ENCODE data around the gene BTG4. TPM values are rescaled to one million over a fixed set of nuclear protein-coding genes. Genes with fewer than 3 reads are reported as not detected.

The BTG4 gene
- total and polyA plus RNA-seq, 9 of the 15 experiments (the other 6 are each of a cell fraction or from before 2014, with no cell fraction given), result not detected

- CTCF ChIA-PET (ENCODE audit: low intra/inter-chr PET ratio), result no interaction called here
- ATAC-seq (no peak), DNase-seq (ENCODE audit: extremely low read depth in 1 of 4, low spot score in 3 of 4) (no peak), FAIRE-seq (no peak)
- Histone ChIP-seq H3K9ac (ENCODE audit: insufficient read depth in 1 of 2, low read depth in 2 of 2, low read length in 2 of 2) (no peak overlapping the region), H3K27me3 (ENCODE audit: control insufficient read depth in 2 of 2, insufficient read depth in 2 of 2, low read length in 2 of 2) (peaks cover 9 to 17% of the 10 kb centered on the region in 2 experiments; a peak in 4 of 5 replicates), H3K9me3 (replicated peaks; ENCODE audit: control insufficient read depth, insufficient read depth, low read depth, low read length) (no peaks in the 10 kb centered on the region), H2AFZ (ENCODE audit: low read depth, low read length) (no peak overlapping the region), H4K20me1 (replicated peaks; ENCODE audit: control insufficient read depth, insufficient read depth, low read length) (no peaks in the 10 kb centered on the region), H3K4me1 (replicated peaks in 1 of 2; ENCODE audit: control insufficient read depth in 2 of 2, insufficient read depth in 2 of 2, low read length in 2 of 2) (no peaks in the 10 kb centered on the region), H3K4me2 (ENCODE audit: insufficient read depth, low read length) (no peak overlapping the region), H3K4me3 (no peak overlapping the region), H3K79me2 (ENCODE audit: control insufficient read depth, insufficient read depth, low read length) (no peaks in the 10 kb centered on the region), H3K9me1 (ENCODE audit: control insufficient read depth, insufficient read depth, low read length) (no peaks in the 10 kb centered on the region), H3K27ac (ENCODE audit: extremely low read depth, low read depth, low read length) (no peak overlapping the region), H3K36me3 (ENCODE audit: control insufficient read depth, insufficient read depth, low read length) (no peaks in the 10 kb centered on the region)
- WGBS (ENCODE audit: insufficient coverage, low coverage, missing lambda C conversion rate), result 3% methylated on average over 2 of the region's 2 CpGs
- BruUV-seq (replicated peaks), result no TSS peak
- TF ChIP-seq POLR2A (conservative IDR thresholded peaks at IDR 0.05) (no peak), ESRRB (CRISPR knock-in tag; IDR thresholded peaks at IDR 0.05; ENCODE audit: borderline replicate concordance) (no peak)
- intact Hi-C loops (cut with micrococcal nuclease) (no loop called here), in situ Hi-C loops (cut with MboI) (no loop called here)
- POLR2A ChIA-PET, result interaction anchor here (1.3 kb wide), 1 partner anchor 10 kb away, joined by 3 read pairs; no protein-coding TSS in a partner anchor
Measured at GRCh38 chr11:111550258-111550657, 38.1 kb upstream of the BTG4 start.

- FAIRE-seq (no peak), DNase-seq (ENCODE audit: extremely low read depth in 1 of 4, low spot score in 3 of 4) (no peak), ATAC-seq (no peak)
- Histone ChIP-seq H3K27ac (ENCODE audit: extremely low read depth, low read depth, low read length) (no peak overlapping the region), H2AFZ (ENCODE audit: low read depth, low read length) (no peak overlapping the region), H3K4me3 (no peak overlapping the region), H4K20me1 (replicated peaks; ENCODE audit: control insufficient read depth, insufficient read depth, low read length) (no peaks in the 10 kb centered on the region), H3K36me3 (ENCODE audit: control insufficient read depth, insufficient read depth, low read length) (no peaks in the 10 kb centered on the region), H3K79me2 (ENCODE audit: control insufficient read depth, insufficient read depth, low read length) (no peaks in the 10 kb centered on the region), H3K9me3 (replicated peaks; ENCODE audit: control insufficient read depth, insufficient read depth, low read depth, low read length) (no peaks in the 10 kb centered on the region), H3K27me3 (ENCODE audit: control insufficient read depth in 2 of 2, insufficient read depth in 2 of 2, low read length in 2 of 2) (peaks cover 9 to 17% of the 10 kb centered on the region in 2 experiments; a peak in 4 of 5 replicates), H3K9ac (ENCODE audit: insufficient read depth in 1 of 2, low read depth in 2 of 2, low read length in 2 of 2) (no peak overlapping the region), H3K9me1 (ENCODE audit: control insufficient read depth, insufficient read depth, low read length) (no peaks in the 10 kb centered on the region), H3K4me1 (replicated peaks in 1 of 2; ENCODE audit: control insufficient read depth in 2 of 2, insufficient read depth in 2 of 2, low read length in 2 of 2) (no peaks in the 10 kb centered on the region), H3K4me2 (ENCODE audit: insufficient read depth, low read length) (no peak overlapping the region)
- 0% methylated on average over 3 of the region's 3 CpGs for WGBS (ENCODE audit: insufficient coverage, low coverage, missing lambda C conversion rate)
- in situ Hi-C loops (cut with MboI), result no loop called here
- intact Hi-C loops (cut with micrococcal nuclease), result no loop called here
- no TSS peak for BruUV-seq (replicated peaks)
- TF ChIP-seq FOXJ2 (tag; IDR thresholded peaks at IDR 0.05), result no peak
- no peak for TF ChIP-seq CREB5 (CRISPR knock-in tag; IDR thresholded peaks at IDR 0.05)
- TF ChIP-seq ZNF134 (CRISPR knock-in tag; conservative IDR thresholded peaks at IDR 0.05), result no peak
- TF ChIP-seq EHMT2 (IDR thresholded peaks at IDR 0.05), result no peak
- ChIA-PET CTCF (ENCODE audit: low intra/inter-chr PET ratio) (no interaction called here), POLR2A (no interaction called here)
Measured at GRCh38 chr11:111549869-111550203, 37.6 kb upstream of the BTG4 start.

Data from K562 (cell line).